ENCODE data around the gene PHF2. TPM values are rescaled to one million over a fixed set of nuclear protein-coding genes. Genes with fewer than 3 reads are reported as not detected.

Gene PHF2
- total RNA-seq, 2 donors from 2014 or later = 32.4 to 32.9 TPM

DNA sequence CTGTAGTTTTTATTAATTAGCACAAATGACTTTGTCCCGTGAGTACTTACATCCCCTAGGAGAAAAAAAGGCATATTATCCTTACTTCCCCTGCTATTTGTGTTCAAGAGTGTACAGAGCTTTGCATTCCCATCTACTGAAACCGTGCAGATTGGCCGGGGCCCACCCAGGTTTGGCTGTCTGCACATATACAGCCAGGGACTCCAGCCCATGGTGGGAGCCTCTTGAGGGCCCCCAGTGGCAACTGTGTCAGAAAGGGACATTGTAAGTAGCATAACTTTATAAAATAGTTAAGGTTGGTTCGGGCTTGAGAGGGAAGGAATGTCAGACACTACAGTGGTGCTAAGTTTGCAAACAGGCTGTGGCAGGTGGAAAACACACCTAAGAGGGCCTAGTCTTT lies 24.7 kb downstream of the PHF2 start:
- intact Hi-C loops (cut with DNase I) = no loop called here
- H3K4me3 ChIP-seq = no peak overlapping the region
- H3K36me3 ChIP-seq = no peaks in the 10 kb centered on the region
- H3K27me3 ChIP-seq (replicated peaks; ENCODE audit: insufficient read depth) = no peaks in the 10 kb centered on the region
- TF ChIP-seq, protein P1, sequence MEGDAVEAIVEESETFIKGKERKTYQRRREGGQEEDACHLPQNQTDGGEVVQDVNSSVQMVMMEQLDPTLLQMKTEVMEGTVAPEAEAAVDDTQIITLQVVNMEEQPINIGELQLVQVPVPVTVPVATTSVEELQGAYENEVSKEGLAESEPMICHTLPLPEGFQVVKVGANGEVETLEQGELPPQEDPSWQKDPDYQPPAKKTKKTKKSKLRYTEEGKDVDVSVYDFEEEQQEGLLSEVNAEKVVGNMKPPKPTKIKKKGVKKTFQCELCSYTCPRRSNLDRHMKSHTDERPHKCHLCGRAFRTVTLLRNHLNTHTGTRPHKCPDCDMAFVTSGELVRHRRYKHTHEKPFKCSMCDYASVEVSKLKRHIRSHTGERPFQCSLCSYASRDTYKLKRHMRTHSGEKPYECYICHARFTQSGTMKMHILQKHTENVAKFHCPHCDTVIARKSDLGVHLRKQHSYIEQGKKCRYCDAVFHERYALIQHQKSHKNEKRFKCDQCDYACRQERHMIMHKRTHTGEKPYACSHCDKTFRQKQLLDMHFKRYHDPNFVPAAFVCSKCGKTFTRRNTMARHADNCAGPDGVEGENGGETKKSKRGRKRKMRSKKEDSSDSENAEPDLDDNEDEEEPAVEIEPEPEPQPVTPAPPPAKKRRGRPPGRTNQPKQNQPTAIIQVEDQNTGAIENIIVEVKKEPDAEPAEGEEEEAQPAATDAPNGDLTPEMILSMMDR (IDR thresholded peaks at IDR 0.05) = no peak
- TF ChIP-seq POLR2A (IDR thresholded peaks at IDR 0.05) (no peak), POLR2AphosphoS5 (IDR thresholded peaks at IDR 0.05) (no peak)
- 83% methylated on average over 4 of the region's 4 CpGs for WGBS
- no peak for DNase-seq (ENCODE audit: low spot score)
- no peak overlapping the region for H3K27ac ChIP-seq
- H3K9me3 ChIP-seq = no peaks in the 10 kb centered on the region
- no peaks in the 10 kb centered on the region for H3K4me1 ChIP-seq (replicated peaks)

DNA sequence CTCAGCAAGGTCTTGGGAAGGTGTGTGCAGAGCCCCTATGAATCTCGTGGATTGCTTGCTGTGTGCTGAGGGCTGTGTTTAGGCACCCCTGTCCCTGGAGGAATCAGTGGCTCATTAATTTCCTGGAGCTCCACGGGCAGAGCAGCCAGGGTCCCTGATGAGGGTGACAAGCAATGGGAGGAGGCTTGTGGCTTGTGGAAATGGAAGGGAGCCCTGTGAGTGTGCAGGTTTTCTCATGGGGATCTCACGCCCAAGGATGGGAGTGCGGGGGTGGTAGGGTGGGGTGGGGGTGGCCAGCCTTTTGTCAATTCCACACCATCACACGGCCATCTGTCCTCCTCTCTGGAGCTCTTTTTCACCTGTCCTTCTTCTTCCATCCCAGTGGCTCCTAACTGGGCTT lies 25.3 kb downstream of the PHF2 start:
- Histone ChIP-seq H3K9me3 (no peaks in the 10 kb centered on the region), H3K36me3 (no peaks in the 10 kb centered on the region), H3K27me3 (replicated peaks; ENCODE audit: insufficient read depth) (no peaks in the 10 kb centered on the region), H3K27ac (no peak overlapping the region), H3K4me3 (no peak overlapping the region), H3K4me1 (replicated peaks) (no peaks in the 10 kb centered on the region)
- no peak for DNase-seq (ENCODE audit: low spot score)
- intact Hi-C loops (cut with DNase I) = no loop called here
- TF ChIP-seq, protein P1 (IDR thresholded peaks at IDR 0.05) = no peak
- TF ChIP-seq POLR2AphosphoS5 (IDR thresholded peaks at IDR 0.05) (no peak), POLR2A (IDR thresholded peaks at IDR 0.05) (no peak)
- 81% methylated on average over 5 of the region's 5 CpGs for WGBS

DNA sequence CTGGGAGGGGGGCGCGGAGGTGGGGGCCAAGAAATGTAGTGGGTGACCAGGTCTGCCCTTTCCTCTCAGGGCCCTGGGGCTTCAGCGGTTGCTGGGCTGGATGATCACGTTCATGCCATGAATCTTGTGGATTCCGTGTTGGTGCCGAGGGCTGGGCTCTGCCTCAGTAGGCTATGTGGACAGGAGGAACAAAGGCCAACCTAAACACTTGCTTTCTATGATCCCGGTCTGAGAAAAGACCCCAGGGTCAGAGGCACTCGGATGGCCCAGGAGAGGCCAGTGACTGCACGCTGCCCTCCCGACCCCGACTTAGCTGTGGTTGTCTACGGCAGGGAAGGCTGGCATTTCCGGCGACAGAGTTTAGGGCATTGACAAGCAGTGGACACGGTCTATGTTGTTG lies 26.6 kb downstream of the PHF2 start:
- WGBS = 85% methylated on average over 15 of the region's 15 CpGs

DNA sequence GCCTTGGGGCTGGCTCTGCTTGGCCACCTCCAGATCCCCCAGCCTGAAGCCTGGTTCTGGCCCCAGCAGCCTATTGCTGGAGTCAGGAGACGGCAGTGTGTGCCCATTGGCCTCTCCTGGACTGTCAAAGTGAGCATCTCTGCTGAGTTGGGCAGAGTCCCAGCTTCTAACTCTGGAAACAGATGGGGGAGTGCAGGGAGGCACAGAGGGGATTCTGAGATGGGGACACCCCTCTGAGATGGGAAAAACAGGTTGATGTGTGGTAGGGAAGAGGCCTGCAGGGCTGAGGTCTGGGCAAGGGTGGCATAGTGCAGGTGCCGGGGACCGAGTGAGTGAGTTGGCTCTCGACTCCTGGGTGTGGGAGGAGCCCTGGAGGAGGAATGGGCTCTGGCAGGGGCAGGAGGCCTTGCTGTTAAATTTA lies 27.5 kb downstream of the PHF2 start:
- WGBS = 78% methylated on average over 4 of the region's 4 CpGs
- H3K9me3 ChIP-seq = no peaks in the 10 kb centered on the region
- no peak overlapping the region for H3K27ac ChIP-seq
- DNase-seq (ENCODE audit: low spot score) = no peak
- no peaks in the 10 kb centered on the region for H3K36me3 ChIP-seq
- H3K27me3 ChIP-seq (replicated peaks; ENCODE audit: insufficient read depth) = no peaks in the 10 kb centered on the region
- no peak overlapping the region for H3K4me3 ChIP-seq
- TF ChIP-seq POLR2A (IDR thresholded peaks at IDR 0.05) = no peak
- TF ChIP-seq POLR2AphosphoS5 (IDR thresholded peaks at IDR 0.05) = no peak
- TF ChIP-seq, protein P1 (IDR thresholded peaks at IDR 0.05) = no peak
- intact Hi-C loops (cut with DNase I) = no loop called here
- no peaks in the 10 kb centered on the region for H3K4me1 ChIP-seq (replicated peaks)

More for the DNA sequence above, 26.6 kb downstream of the PHF2 start:
- intact Hi-C loops (cut with DNase I) = no loop called here
- Histone ChIP-seq H3K27me3 (replicated peaks; ENCODE audit: insufficient read depth) (no peaks in the 10 kb centered on the region), H3K36me3 (no peaks in the 10 kb centered on the region), H3K27ac (no peak overlapping the region), H3K9me3 (no peaks in the 10 kb centered on the region), H3K4me1 (replicated peaks) (no peaks in the 10 kb centered on the region), H3K4me3 (no peak overlapping the region)
- TF ChIP-seq, protein P1 (IDR thresholded peaks at IDR 0.05) = no peak
- TF ChIP-seq POLR2AphosphoS5 (IDR thresholded peaks at IDR 0.05) = no peak
- TF ChIP-seq POLR2A (IDR thresholded peaks at IDR 0.05) = no peak
- no peak for DNase-seq (ENCODE audit: low spot score)

DNA sequence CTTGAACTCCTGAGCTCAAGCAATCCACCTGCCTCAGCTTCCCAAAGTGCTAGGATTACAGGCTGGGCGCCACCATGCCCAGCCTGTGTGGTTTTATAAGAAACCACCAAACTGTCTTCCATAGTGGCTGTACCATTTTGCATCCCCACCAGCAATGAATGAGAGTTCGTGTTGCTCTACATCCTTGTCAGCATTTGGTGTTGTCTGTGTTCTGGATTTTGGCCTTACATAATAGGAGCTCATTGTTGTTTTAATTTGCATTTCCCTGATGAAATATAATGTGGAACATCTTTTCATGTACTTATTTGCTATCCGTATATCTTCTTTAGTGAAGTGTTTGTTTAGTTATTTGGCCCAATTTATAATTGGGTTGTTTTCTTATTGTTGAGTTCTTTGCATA lies 29.8 kb downstream of the PHF2 start:
- Histone ChIP-seq H3K4me3 (no peak overlapping the region), H3K9me3 (no peaks in the 10 kb centered on the region), H3K27ac (no peak overlapping the region), H3K27me3 (replicated peaks; ENCODE audit: insufficient read depth) (no peaks in the 10 kb centered on the region), H3K4me1 (replicated peaks) (no peaks in the 10 kb centered on the region), H3K36me3 (no peaks in the 10 kb centered on the region)
- intact Hi-C loops (cut with DNase I) = no loop called here
- DNase-seq (ENCODE audit: low spot score) = no peak
- WGBS = 93% methylated on average over 3 of the region's 3 CpGs
- TF ChIP-seq POLR2AphosphoS5 (IDR thresholded peaks at IDR 0.05) (no peak), POLR2A (IDR thresholded peaks at IDR 0.05) (no peak)
- TF ChIP-seq, protein P1 (IDR thresholded peaks at IDR 0.05) = no peak
